GM12878 (cell line): ENCODE measurements around the gene RAPGEF1. TPM values are rescaled to one million over a fixed set of nuclear protein-coding genes. Genes with fewer than 3 reads are reported as not detected.

Experiments used
- ATAC-seq: fragments of 200-7000 bp; cut with Tn5 transposase; 3 replicates; pipeline ENCODE4 v1.9.1; 2020; ENCODE audit warnings: mild to moderate bottlenecking, moderate library complexity
- BruUV-seq: library from RNA; stranded (reverse); fragments of 400-500 nt; replicated peaks from 2 replicates; lab custom pipeline; 2021; lab: Mats Ljungman, UMichigan
- CTCF ChIA-PET: fragments of 300-600 bp; sonication (Branson Sonifier 250); formaldehyde crosslinking; extraction: SDS; loops from one replicate; lab custom pipeline; 2021; ENCODE audit warnings: inconsistent platforms; lab: Yijun Ruan, JAX
- POLR2A ChIA-PET: fragments of 350-600 bp; formaldehyde crosslinking; extraction: SDS; loops from one replicate; lab custom pipeline; 2021; ENCODE audit warnings: inconsistent platforms; lab: Charles Lee
- RAD21 ChIA-PET: fragments of 300-600 bp; sonication (Branson Sonifier 250); formaldehyde crosslinking; loops from one replicate; lab custom pipeline; 2023; ENCODE audit warnings: antibody characterized with exemption; ENCODE audit not compliant: unreplicated experiment; lab: Charles Lee
- SMC1A ChIA-PET: fragments of 300-600 bp; sonication (Branson Sonifier 250); formaldehyde crosslinking; loops from one replicate; lab custom pipeline; 2023; ENCODE audit not compliant: unreplicated experiment, uncharacterized antibody; lab: Charles Lee
- DNase-seq: peaks from one replicate; pipeline ENCODE4 v3.0.0-alpha.2; 2011; ENCODE audit warnings: low read depth, low spot score
- FAIRE-seq: peaks from 3 replicates; lab custom pipeline; 2011; peaks lifted over from hg19 to GRCh38; lab: Jason Lieb, UNC
- H2AFZ ChIP-seq: 2 replicates; pipeline ENCODE4 v1.6.0; 2011; ENCODE audit warnings: low read depth, low read length, control low read depth; ENCODE audit not compliant: control insufficient read depth
- H3K27ac ChIP-seq: 2 replicates; pipeline ENCODE4 v1.5.1; 2011; ENCODE audit warnings: control low read depth; ENCODE audit not compliant: control insufficient read depth, insufficient read depth
- H3K27me3 ChIP-seq, 2 experiments: replicated peaks in 1 of 2; 2 replicates each; pipeline versions ENCODE4 v1.6.0 to v1.6.1; 2011; ENCODE audit warnings: low read length in 1 of 2; ENCODE audit not compliant: control insufficient read depth in 2 of 2, insufficient read depth in 2 of 2
- H3K36me3 ChIP-seq, 2 experiments: 2 replicates each; pipeline ENCODE4 v1.5.1; 2011; ENCODE audit warnings: low read length in 1 of 2; ENCODE audit not compliant: control insufficient read depth in 2 of 2, insufficient read depth in 2 of 2
- H3K4me1 ChIP-seq: 2 replicates; pipeline ENCODE4 v1.6.1; 2011; ENCODE audit warnings: mild to moderate bottlenecking, low read length, moderate library complexity, mixed read lengths; ENCODE audit not compliant: control insufficient read depth, insufficient read depth
- H3K4me2 ChIP-seq: 2 replicates; pipeline ENCODE4 v1.6.0; 2011; ENCODE audit warnings: control low read depth; ENCODE audit not compliant: control insufficient read depth, insufficient read depth
- H3K4me3 ChIP-seq: fragments of 200-600 bp; sonication (generic); 2 replicates; pipeline ENCODE4 v1.5.1; 2016
- H3K79me2 ChIP-seq: 2 replicates; pipeline ENCODE4 v1.6.0; 2011; ENCODE audit warnings: low read length; ENCODE audit not compliant: control insufficient read depth, insufficient read depth
- H3K9ac ChIP-seq: 2 replicates; pipeline ENCODE4 v1.8.0; 2011; ENCODE audit warnings: low read length, control low read depth, mixed read lengths; ENCODE audit not compliant: control insufficient read depth, insufficient read depth
- H3K9me3 ChIP-seq: replicated peaks from 3 replicates; pipeline ENCODE4 v1.5.1; 2011; ENCODE audit warnings: mild to moderate bottlenecking, low read length; ENCODE audit not compliant: control insufficient read depth, insufficient read depth
- H4K20me1 ChIP-seq: 2 replicates; pipeline ENCODE4 v1.6.0; 2011; ENCODE audit not compliant: control insufficient read depth, insufficient read depth
- BHLHE40 ChIP-seq, 2 experiments: fragments of 450-650 bp in 1 of 2; IDR thresholded peaks; 2 replicates each; pipeline ENCODE4 v1.6.1; 2011 to 2017; ENCODE audit warnings: low read depth in 2 of 2, borderline replicate concordance in 1 of 2, improper control_type of control experiment in 1 of 2, low read length in 1 of 2, mild to moderate bottlenecking in 1 of 2
- CHD1 ChIP-seq: IDR thresholded peaks from 2 replicates; pipeline ENCODE4 v1.6.1; 2012; ENCODE audit warnings: low read depth, low read length, improper control_type of control experiment
- HDAC2 ChIP-seq: fragments of 200-600 bp; sonication (generic); IDR thresholded peaks from 2 replicates; pipeline ENCODE4 v1.6.1; 2017
- HDAC6 ChIP-seq: fragments of 200-600 bp; sonication (generic); IDR thresholded peaks from one replicate; pipeline ENCODE4 v1.8.0; 2017; ENCODE audit warnings: antibody characterized with exemption; ENCODE audit not compliant: unreplicated experiment
- IRF5 ChIP-seq: fragments of 450-650 bp; IDR thresholded peaks from 2 replicates; pipeline ENCODE4 v1.6.1; 2017; ENCODE audit warnings: borderline replicate concordance
- JUNB ChIP-seq: IDR thresholded peaks from 2 replicates; pipeline ENCODE4 v1.6.1; 2016; ENCODE audit warnings: antibody characterized with exemption, mild to moderate bottlenecking
- MLLT1 ChIP-seq: fragments of 450-650 bp; IDR thresholded peaks from 2 replicates; pipeline ENCODE4 v1.6.1; 2016; ENCODE audit warnings: mild to moderate bottlenecking
- SMAD1 ChIP-seq: fragments of 450-650 bp; IDR thresholded peaks from 2 replicates; pipeline ENCODE4 v1.6.1; 2018; ENCODE audit warnings: mild to moderate bottlenecking, low read depth; ENCODE audit not compliant: partially characterized antibody
- WGBS: methylation state at CpG from one replicate; pipeline ENCODE4 v1.1.6; 2016; ENCODE audit warnings: low lambda C conversion rate; ENCODE audit not compliant: insufficient replicate concordance, insufficient coverage; ENCODE audit errors: missing lambda C conversion rate; 5-methylcytosine and 5-hydroxymethylcytosine counted together
- in situ Hi-C: fragments of 300-500 bp; cut with MboI; formaldehyde crosslinking; loops from 9 replicates; pipeline ENCODE4 v1.14.3; 2018; ENCODE audit warnings: mixed read lengths
- intact Hi-C: fragments of 100-400 bp; cut with micrococcal nuclease; formaldehyde crosslinking; loops from one replicate; pipeline ENCODE4 v1.14.2; 2022; ENCODE audit not compliant: unreplicated experiment
- polyA plus RNA-seq, 11 experiments: library from polyadenylated mRNA; depleted of rRNA in 4 of 11; unstranded in 6 of 11; stranded (reverse) in 5 of 11; fragments of >200 nt; fragmentation: Nextera tagmentation in 4 of 11; fragmentation: Illumina TruSeq in 1 of 11; extraction: Ambion mirVana in 4 of 11; extraction: Trizol in 1 of 11; gene quantifications; 1 replicate in 1 of 11; 2 replicates in 10 of 11; pipeline versions ENCODE4 v1.2.1 to v1.2.3, GENCODE V29; 2011 to 2016; ENCODE audit warnings: inconsistent platforms in 2 of 11, missing spikeins in 2 of 11, low read depth in 1 of 11
- total RNA-seq, 4 experiments: library from RNA; depleted of rRNA in 3 of 4; stranded (reverse); fragments of >200 nt in 3 of 4; fragmentation: Illumina TruSeq in 1 of 4; extraction: Trizol in 1 of 4; gene quantifications; 2 replicates each; pipeline versions ENCODE4 v1.2.1 to v1.2.3, GENCODE V29; 2013 to 2021

RAPGEF1 gene
- total and polyA plus RNA-seq, 10 of the 15 experiments (the other 5 are each of a cell fraction or from before 2014, with no cell fraction given) = 0.42 to 113 (median 45.9) TPM

- no TSS peak for BruUV-seq
- WGBS = 70% methylated on average over 13 of the region's 15 CpGs
- CTCF ChIA-PET = no interaction called here
- Histone ChIP-seq H3K79me2 (no peaks in the 10 kb centered on the region), H3K4me3 (no peak overlapping the region), H3K27ac (no peak overlapping the region), H3K4me1 (no peaks in the 10 kb centered on the region), H3K4me2 (no peak overlapping the region), H3K27me3 (no peaks in the 10 kb centered on the region), H3K9ac (no peak overlapping the region), H2AFZ (no peak overlapping the region), H3K36me3 (no peaks in the 10 kb centered on the region), H4K20me1 (no peaks in the 10 kb centered on the region), H3K9me3 (no peaks in the 10 kb centered on the region; the same call in 2 of the 3 replicates)
- ATAC-seq (no peak), FAIRE-seq (no peak), DNase-seq (no peak)
- intact Hi-C loops = no loop called here
- TF ChIP-seq HDAC2 (no peak), SMAD1 (no peak), CHD1 (no peak), HDAC6 (no peak), JUNB (no peak), BHLHE40 (IDR thresholded peaks at IDR 0.05; ENCODE audit: borderline replicate concordance in 1 of 2, low read depth in 2 of 2, low read length in 1 of 2) (no peak), MLLT1 (no peak), IRF5 (no peak)
- POLR2A ChIA-PET = no interaction called here
- RAD21 ChIA-PET = no interaction called here
- in situ Hi-C loops = no loop called here
- SMC1A ChIA-PET = no interaction called here
Observed at GRCh38 chr9:131555841-131556673, 183.8 kb downstream of the RAPGEF1 start.
